ENCODE measurements around the gene GPR119.
"Not testable (repeated sequence)": the region's sequence is repeated elsewhere in the genome, so short reads cannot be mapped to it uniquely, and the experiment has no call there.

GPR119 gene

GRCh38 chrX:130385520-130385919 is at the start of gene GPR119:
Gene GPR119 (minus strand): TSS chrX:130385674. CDS start chrX:130385447, 227 bp downstream.
- no peak within 1 kb of the TSS for H3K4me3 ChIP-seq (ENCODE audit: low read length)

DNA sequence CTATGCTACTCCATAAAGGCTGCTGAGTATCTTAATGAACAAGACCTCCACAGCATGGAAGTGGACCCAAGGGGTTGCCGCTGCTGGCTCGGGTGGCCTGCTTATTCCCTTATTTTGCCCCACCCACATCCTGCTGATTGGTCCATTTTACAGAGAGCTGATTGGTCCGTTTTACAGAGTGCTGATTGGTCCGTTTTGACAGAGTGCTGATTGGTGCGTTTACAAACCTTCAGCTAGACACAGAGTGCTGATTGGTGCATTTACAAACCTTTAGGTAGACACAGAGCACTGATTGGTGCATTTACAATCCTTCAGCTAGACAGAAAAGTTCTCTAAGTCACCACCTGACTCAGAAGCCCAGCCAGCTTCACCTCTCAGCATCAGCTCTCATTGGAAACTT is 43.8 kb upstream of the GPR119 start:
- DNase-seq (ENCODE audit: low read depth); H3K4me3 ChIP-seq (ENCODE audit: low read length): not testable (repeated sequence)

More at GRCh38 chrX:130385520-130385919, at the start of gene GPR119:
- DNase-seq (ENCODE audit: low read depth): no peak
- no peak for TF ChIP-seq CTCF (conservative IDR thresholded peaks at IDR 0.05; ENCODE audit: low read depth, low read length)

GRCh38 chrX:130426531-130426930 is 41.1 kb upstream of the GPR119 start:
- no peak for TF ChIP-seq CTCF (conservative IDR thresholded peaks at IDR 0.05; ENCODE audit: low read depth, low read length)
- H3K4me3 ChIP-seq (ENCODE audit: low read length): no peak overlapping the region
- no peak for DNase-seq (ENCODE audit: low read depth)

DNA sequence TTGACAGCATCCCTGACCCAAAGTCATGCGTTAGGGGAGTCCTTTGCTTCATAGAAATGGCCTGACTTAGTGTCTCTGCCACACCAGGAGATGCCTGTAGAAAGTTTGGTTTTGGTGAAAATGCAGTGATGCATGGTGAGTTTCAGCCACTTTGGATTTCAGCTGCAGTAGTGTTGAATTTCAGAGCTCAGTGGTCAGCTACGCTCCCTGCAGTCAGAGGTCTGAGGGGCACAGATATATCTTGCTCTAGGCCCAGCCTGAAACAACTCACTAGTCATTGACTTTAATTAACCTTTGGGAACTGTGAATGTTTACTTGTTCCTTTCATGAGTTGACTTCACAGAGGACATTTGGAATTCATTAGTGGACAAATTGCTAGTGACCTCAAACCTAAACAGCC is 33.8 kb upstream of the GPR119 start:
- DNase-seq (ENCODE audit: low read depth): no peak
- H3K4me3 ChIP-seq (ENCODE audit: low read length): no peak overlapping the region
- no peak for TF ChIP-seq CTCF (conservative IDR thresholded peaks at IDR 0.05; ENCODE audit: low read depth, low read length)

GRCh38 chrX:130418740-130419139 is 33.3 kb upstream of the GPR119 start:
- H3K4me3 ChIP-seq (ENCODE audit: low read length): no peak overlapping the region
- DNase-seq (ENCODE audit: low read depth): no peak
- no peak for TF ChIP-seq CTCF (conservative IDR thresholded peaks at IDR 0.05; ENCODE audit: low read depth, low read length)

- TF ChIP-seq CTCF (conservative IDR thresholded peaks at IDR 0.05; ENCODE audit: low read depth, low read length): no peak
- H3K4me3 ChIP-seq (ENCODE audit: low read length): no peak overlapping the region
- DNase-seq (ENCODE audit: low read depth): no peak
Measured at GRCh38 chrX:130418066-130418465, 32.6 kb upstream of the GPR119 start.

DNA sequence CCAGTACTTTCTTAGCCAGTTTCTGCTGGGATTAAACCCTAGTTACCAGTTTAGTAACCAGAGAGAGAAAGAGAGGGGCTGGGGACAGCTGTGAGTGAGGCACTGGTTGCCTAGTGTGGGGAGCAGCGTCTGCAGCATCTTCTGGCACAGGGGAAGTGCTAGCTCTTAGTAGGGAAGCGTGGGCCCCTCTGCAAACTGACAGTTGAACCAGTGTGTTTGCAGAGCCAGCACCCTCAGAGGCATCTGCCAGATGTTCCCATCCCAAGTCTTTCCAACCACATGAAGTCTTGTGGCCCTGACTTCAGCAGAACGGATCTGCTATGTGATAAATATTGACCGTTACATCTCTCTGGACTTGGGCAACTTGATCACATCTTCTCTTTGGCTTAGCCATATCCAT is 31.3 kb upstream of the GPR119 start:
- TF ChIP-seq CTCF (conservative IDR thresholded peaks at IDR 0.05; ENCODE audit: low read depth, low read length): no peak
- no peak overlapping the region for H3K4me3 ChIP-seq (ENCODE audit: low read length)
- DNase-seq (ENCODE audit: low read depth): no peak

DNA sequence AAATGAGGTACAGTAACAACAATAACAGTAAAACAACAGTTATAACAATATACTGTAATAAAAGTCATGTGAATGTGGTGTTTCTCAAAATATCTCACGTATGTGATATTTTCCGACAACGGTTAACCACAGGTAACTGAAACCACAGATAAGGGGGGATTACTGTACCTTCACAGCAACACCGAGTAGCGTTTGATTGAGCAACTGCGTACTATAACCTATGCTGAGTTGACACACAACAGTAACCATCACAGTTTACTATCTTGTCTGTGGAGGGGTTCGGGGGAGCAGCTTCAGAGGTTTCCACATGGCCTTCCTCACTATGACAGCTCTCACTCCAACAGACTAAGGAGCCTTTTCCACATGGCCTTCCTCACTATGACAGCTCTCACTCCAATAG is 29.7 kb upstream of the GPR119 start:
- no peak for TF ChIP-seq CTCF (conservative IDR thresholded peaks at IDR 0.05; ENCODE audit: low read depth, low read length)
- no peak for DNase-seq (ENCODE audit: low read depth)
- no peak overlapping the region for H3K4me3 ChIP-seq (ENCODE audit: low read length)
